CD4-positive, alpha-beta T cell (primary cell): Measurements from ENCODE around the gene SHPK. TPM values are rescaled to one million over a fixed set of nuclear protein-coding genes. Genes with fewer than 3 reads are reported as not detected.

ENCODE experiments used
- ATAC-seq: fragments of 200-7000 bp; cut with Tn5 transposase; one replicate; pipeline ENCODE4 v1.10.0; 2022; ENCODE audit warnings: mild to moderate bottlenecking; ENCODE audit not compliant: poor library complexity
- CTCF ChIA-PET: fragments of 350-600 bp; sonication (Branson Sonifier 250); formaldehyde crosslinking; loops from one replicate; lab custom pipeline; 2021; ENCODE audit warnings: antibody characterized with exemption, inconsistent platforms; lab: Charles Lee
- POLR2A ChIA-PET: fragments of 350-600 bp; sonication (Branson Sonifier 250); formaldehyde crosslinking; loops from one replicate; lab custom pipeline; 2021; ENCODE audit warnings: antibody characterized with exemption, inconsistent platforms; lab: Charles Lee
- DNase-seq, 14 experiments: peaks; one replicate each; pipeline ENCODE4 v3.0.0-alpha.2; 2013 to 2020; ENCODE audit warnings: mixed read lengths in 2 of 14
- H3K27ac ChIP-seq, 2 donors: one replicate each; pipeline versions ENCODE4 v1.5.1 to v1.7.0; 2013; ENCODE audit warnings: low read length in 2 of 2, low read depth in 1 of 2, mild to moderate bottlenecking in 1 of 2
- H3K27me3 ChIP-seq, 2 experiments: 1 replicate in 1 of 2; 2 replicates in 1 of 2; pipeline versions ENCODE4 v1.6.1 to v1.7.0; 2013; ENCODE audit warnings: low read length in 2 of 2, control low read depth in 1 of 2, mild to moderate bottlenecking in 1 of 2, moderate library complexity in 1 of 2; ENCODE audit not compliant: insufficient read depth in 2 of 2, control insufficient read depth in 1 of 2
- H3K36me3 ChIP-seq: one replicate; pipeline ENCODE4 v1.6.1; 2013; ENCODE audit warnings: low read length, control low read depth; ENCODE audit not compliant: insufficient read depth
- H3K4me1 ChIP-seq: one replicate; pipeline ENCODE4 v1.6.1; 2013; ENCODE audit warnings: low read length, control low read depth; ENCODE audit not compliant: insufficient read depth
- H3K4me3 ChIP-seq: one replicate; pipeline ENCODE4 v1.5.1; 2013; ENCODE audit warnings: mild to moderate bottlenecking, low read length, moderate library complexity
- H3K9me3 ChIP-seq, 2 experiments: 1 replicate in 1 of 2; 2 replicates in 1 of 2; pipeline versions ENCODE4 v1.6.1 to v1.7.0; 2013; ENCODE audit warnings: low read length in 2 of 2, mild to moderate bottlenecking in 2 of 2, control low read depth in 1 of 2, moderate library complexity in 1 of 2; ENCODE audit not compliant: control insufficient read depth in 1 of 2, insufficient read depth in 1 of 2
- H3K27ac Mint-ChIP-seq: one replicate; pipeline ENCODE4 v1.8.0; 2020; ENCODE audit warnings: mixed read lengths
- H3K27me3 Mint-ChIP-seq: one replicate; pipeline ENCODE4 v1.8.0; 2021; ENCODE audit warnings: mixed read lengths
- H3K36me3 Mint-ChIP-seq: one replicate; pipeline ENCODE4 v1.8.0; 2021; ENCODE audit warnings: low read depth, mixed read lengths
- H3K4me1 Mint-ChIP-seq: one replicate; pipeline ENCODE4 v1.8.0; 2021; ENCODE audit warnings: low read depth, mixed read lengths
- H3K4me3 Mint-ChIP-seq: one replicate; pipeline ENCODE4 v1.8.0; 2020; ENCODE audit warnings: mild to moderate bottlenecking, mixed read lengths
- H3K9me3 Mint-ChIP-seq: one replicate; pipeline ENCODE4 v1.8.0; 2020; ENCODE audit warnings: mixed read lengths
- CTCF ChIP-seq: fragments of 200-600 bp; IDR thresholded peaks from one replicate; pipeline ENCODE4 v1.8.0; 2022; ENCODE audit warnings: antibody characterized with exemption, mild to moderate bottlenecking
- intact Hi-C, 2 experiments: fragments of 100-400 bp; cut with DNase I in 1 of 2; cut with micrococcal nuclease in 1 of 2; formaldehyde crosslinking; loops; one replicate each; pipeline versions ENCODE4 v1.15.1 to v1.9.0; 2023 to 2025; cut with DNase I, micrococcal nuclease
- total RNA-seq, 174 experiments: library from RNA in 2 of 174; stranded (reverse) in 2 of 174; gene quantifications; one replicate each; pipeline ENCODE4 v1.2.3 and lab custom pipeline; 2021 to 2026

Gene SHPK
- total RNA-seq, 2 experiments from 2014 or later = 3.4 TPM

GRCh38 chr17:3658784-3659449, 22.9 kb upstream of the SHPK start:
- ChIA-PET POLR2A (no interaction called here), CTCF (no interaction called here)
- Mint-ChIP-seq H3K9me3 (no peaks in the 10 kb centered on the region), H3K27me3 (no peaks in the 10 kb centered on the region), H3K27ac (no peak overlapping the region), H3K36me3 (no peaks in the 10 kb centered on the region), H3K4me3 (no peak overlapping the region), H3K4me1 (no peaks in the 10 kb centered on the region)
- H3K36me3 ChIP-seq = peaks cover 3% of the 10 kb centered on the region
- intact Hi-C loops = no loop called here
- no peak for TF ChIP-seq CTCF
- no peaks in the 10 kb centered on the region for H3K27me3 ChIP-seq
- no peak for ATAC-seq
- no peaks in the 10 kb centered on the region for H3K9me3 ChIP-seq
- H3K27ac ChIP-seq = no peak overlapping the region
- H3K4me3 ChIP-seq = no peak overlapping the region
- DNase-seq = no peak
- H3K4me1 ChIP-seq = no peaks in the 10 kb centered on the region

- Mint-ChIP-seq H3K27me3 (no peaks in the 10 kb centered on the region), H3K36me3 (no peaks in the 10 kb centered on the region), H3K9me3 (no peaks in the 10 kb centered on the region), H3K4me1 (no peaks in the 10 kb centered on the region), H3K4me3 (no peak overlapping the region), H3K27ac (no peak overlapping the region)
- Histone ChIP-seq H3K27ac (no peak overlapping the region), H3K27me3 (no peaks in the 10 kb centered on the region), H3K9me3 (no peaks in the 10 kb centered on the region), H3K4me3 (no peak overlapping the region), H3K4me1 (no peaks in the 10 kb centered on the region), H3K36me3 (peaks cover 3% of the 10 kb centered on the region)
- intact Hi-C loops = no loop called here
- ChIA-PET POLR2A (no interaction called here), CTCF (no interaction called here)
- ATAC-seq (no peak), DNase-seq (no peak)
- TF ChIP-seq CTCF = no peak
These were observed 22.1 kb upstream of the SHPK start for GRCh38 chr17:3657874-3658783.

- no peaks in the 10 kb centered on the region for H3K4me1 ChIP-seq
- H3K27me3 ChIP-seq = no peaks in the 10 kb centered on the region
- H3K4me1 Mint-ChIP-seq = no peaks in the 10 kb centered on the region
- no peaks in the 10 kb centered on the region for H3K9me3 ChIP-seq
- DNase-seq = no peak
- intact Hi-C loops = no loop called here
- H3K27me3 Mint-ChIP-seq = no peaks in the 10 kb centered on the region
- peaks cover 3% of the 10 kb centered on the region for H3K36me3 ChIP-seq
- ChIA-PET CTCF (no interaction called here), POLR2A (no interaction called here)
- H3K36me3 Mint-ChIP-seq = no peaks in the 10 kb centered on the region
- H3K4me3 Mint-ChIP-seq = no peak overlapping the region
- no peak overlapping the region for H3K27ac ChIP-seq
- no peak for TF ChIP-seq CTCF
- no peak for ATAC-seq
- H3K9me3 Mint-ChIP-seq = no peaks in the 10 kb centered on the region
- H3K27ac Mint-ChIP-seq = no peak overlapping the region
- H3K4me3 ChIP-seq = no peak overlapping the region
These were observed 21.5 kb upstream of the SHPK start for GRCh38 chr17:3657588-3657869.
